ENCODE results near the gene TLE7.

GRCh38 chr16:71380831-71381230 lies 61.0 kb downstream of the TLE7 start:
- no peak for TF ChIP-seq CTCF (conservative IDR thresholded peaks at IDR 0.05; ENCODE audit: low read length)
- no peak for TF ChIP-seq EZH2phosphoT487 (IDR thresholded peaks at IDR 0.05; ENCODE audit: borderline replicate concordance, low read depth, low read length)

Data from OCI-LY7 (cell line).